HCT116 (cell line): ENCODE measurements around the gene CCDC184. TPM values are rescaled to one million over a fixed set of nuclear protein-coding genes. Genes with fewer than 3 reads are reported as not detected.

Experiments
- ATAC-seq: fragments of 200-7000 bp; cut with Tn5 transposase; 2 replicates; pipeline ENCODE4 v1.9.1; 2020; ENCODE audit warnings: mild to moderate bottlenecking, moderate library complexity
- BruUV-seq: library from RNA; stranded (reverse); fragments of 400-500 nt; replicated peaks from 2 replicates; lab custom pipeline; 2021; lab: Mats Ljungman, UMichigan
- CTCF ChIA-PET: fragments of 300-600 bp; sonication (Branson Sonifier 250); formaldehyde crosslinking; loops from one replicate; lab custom pipeline; 2021; ENCODE audit warnings: antibody characterized with exemption; lab: Charles Lee
- POLR2A ChIA-PET: fragments of 300-600, 350-600 bp; sonication (Branson Sonifier 250); formaldehyde crosslinking; loops from one replicate; lab custom pipeline; 2021; ENCODE audit warnings: antibody characterized with exemption; lab: Charles Lee
- RAD21 ChIA-PET, 2 experiments: fragments of 300-600 bp; sonication (Branson Sonifier 250); formaldehyde crosslinking; loops; one replicate each; lab custom pipeline; 2023; ENCODE audit warnings: low total read pairs in 2 of 2; ENCODE audit not compliant: uncharacterized antibody in 2 of 2, unreplicated experiment in 2 of 2, low non-redundant PET in 1 of 2; lab: Charles Lee
- DNase-seq: peaks from one replicate; pipeline ENCODE4 v3.0.0-alpha.2; 2010; ENCODE audit warnings: low read depth, low spot score
- H2AFZ ChIP-seq: fragments of 200-600 bp; shearing (Covaris generic), sonication (generic); 2 replicates; pipeline ENCODE4 v1.6.1; 2017; ENCODE audit warnings: low read depth, mixed run types, mixed read lengths, antibody characterized with exemption, low read length; ENCODE audit not compliant: poor library complexity, severe bottlenecking
- H3K27ac ChIP-seq: 2 replicates; pipeline ENCODE4 v1.5.1; 2012; ENCODE audit warnings: low read depth, low read length
- H3K27me3 ChIP-seq: fragments of 200-600 bp; sonication (generic); 2 replicates; pipeline ENCODE4 v1.6.1; 2016; ENCODE audit warnings: mixed run types, low read length, mixed read lengths; ENCODE audit not compliant: insufficient read depth
- H3K36me3 ChIP-seq, 2 experiments: fragments of 200-500 bp in 1 of 2; fragments of 200-600 bp in 1 of 2; sonication (Bioruptor generic) in 1 of 2; sonication (generic) in 1 of 2; 2 replicates each; pipeline versions ENCODE4 v1.5.1 to v1.6.1; 2014 to 2016; ENCODE audit warnings: low read length in 2 of 2, inconsistent platforms in 1 of 2, mixed read lengths in 1 of 2, mixed run types in 1 of 2; ENCODE audit not compliant: insufficient read depth in 2 of 2, control insufficient read depth in 1 of 2
- H3K4me1 ChIP-seq, 2 experiments: fragments of 200-600 bp in 1 of 2; sonication (generic) in 1 of 2; 2 replicates each; pipeline versions ENCODE4 v1.5.1 to v1.6.1; 2012 to 2017; ENCODE audit warnings: low read length in 2 of 2, inconsistent platforms in 1 of 2, mild to moderate bottlenecking in 1 of 2, mixed read lengths in 1 of 2, mixed run types in 1 of 2, moderate library complexity in 1 of 2; ENCODE audit not compliant: insufficient read depth in 2 of 2, control insufficient read depth in 1 of 2
- H3K4me2 ChIP-seq: fragments of 200-600 bp; sonication (generic); 2 replicates; pipeline ENCODE4 v1.6.1; 2017; ENCODE audit warnings: mixed run types, low read length, mixed read lengths
- H3K4me3 ChIP-seq, 2 experiments: fragments of 200-600 bp in 1 of 2; sonication (generic) in 1 of 2; replicated peaks in 1 of 2; 2 replicates each; pipeline ENCODE4 v1.5.1; 2011 to 2016; ENCODE audit warnings: low read length in 2 of 2, control low read depth in 1 of 2, low read depth in 1 of 2, mild to moderate bottlenecking in 1 of 2, mixed read lengths in 1 of 2, mixed run types in 1 of 2
- H3K79me2 ChIP-seq: fragments of 200-600 bp; sonication (generic); 2 replicates; pipeline ENCODE4 v1.6.1; 2017; ENCODE audit warnings: mild to moderate bottlenecking, mixed run types, low read length, moderate library complexity, mixed read lengths; ENCODE audit not compliant: insufficient read depth
- H3K9ac ChIP-seq: fragments of 200-600 bp; sonication (generic); 2 replicates; pipeline ENCODE4 v1.6.1; 2016; ENCODE audit warnings: low read length, mixed read lengths
- H3K9me2 ChIP-seq: fragments of 200-600 bp; sonication (generic), shearing (Covaris generic); 2 replicates; pipeline ENCODE4 v1.6.1; 2017; ENCODE audit warnings: mixed run types, mild to moderate bottlenecking, moderate library complexity; ENCODE audit not compliant: insufficient read depth
- H3K9me3 ChIP-seq, 2 experiments: fragments of 200-500 bp in 1 of 2; fragments of 200-600 bp in 1 of 2; sonication (Bioruptor generic) in 1 of 2; sonication (generic) in 1 of 2; 2 replicates each; pipeline ENCODE4 v1.6.1; 2014 to 2017; ENCODE audit warnings: low read length in 2 of 2, mixed read lengths in 2 of 2, inconsistent platforms in 1 of 2, low read depth in 1 of 2, mild to moderate bottlenecking in 1 of 2, mixed run types in 1 of 2, moderate library complexity in 1 of 2; ENCODE audit not compliant: control insufficient read depth in 1 of 2, insufficient read depth in 1 of 2
- H4K20me1 ChIP-seq: fragments of 200-600 bp; sonication (generic), shearing (Covaris generic); 2 replicates; pipeline ENCODE4 v1.6.1; 2017; ENCODE audit warnings: mixed run types, mild to moderate bottlenecking, moderate library complexity; ENCODE audit not compliant: insufficient read depth
- ATF3 ChIP-seq: IDR thresholded peaks from 2 replicates; pipeline ENCODE4 v1.6.1; 2012
- CEBPB ChIP-seq: IDR thresholded peaks from 2 replicates; pipeline ENCODE4 v1.6.1; 2012; ENCODE audit warnings: low read depth
- EGR1 ChIP-seq: IDR thresholded peaks from 2 replicates; pipeline ENCODE4 v1.6.1; 2012; ENCODE audit warnings: low read depth
- EZH2 ChIP-seq: fragments of 200-600 bp; sonication (generic); IDR thresholded peaks from 2 replicates; pipeline ENCODE4 v1.6.1; 2017; ENCODE audit warnings: antibody characterized with exemption, mixed run types
- EZH2phosphoT487 ChIP-seq: fragments of 200-600 bp; IDR thresholded peaks from 2 replicates; pipeline ENCODE4 v1.6.1; 2018; ENCODE audit warnings: antibody characterized with exemption, borderline replicate concordance
- FOSL1 ChIP-seq: IDR thresholded peaks from 2 replicates; pipeline ENCODE4 v1.6.1; 2012; ENCODE audit warnings: low read depth
- JUND ChIP-seq: IDR thresholded peaks from 2 replicates; pipeline ENCODE4 v1.6.1; 2012
- MAX ChIP-seq: IDR thresholded peaks from 2 replicates; pipeline ENCODE4 v1.6.1; 2012
- POLR2A ChIP-seq: IDR thresholded peaks from 2 replicates; pipeline ENCODE4 v1.7.0; 2011; ENCODE audit warnings: borderline replicate concordance; ENCODE audit not compliant: insufficient read depth, insufficient read length; ENCODE audit errors: extremely low read depth
- POLR2AphosphoS5 ChIP-seq: IDR thresholded peaks from 2 replicates; pipeline ENCODE4 v1.6.1; 2011; ENCODE audit warnings: mild to moderate bottlenecking, low read depth, low read length, moderate library complexity
- REST ChIP-seq: IDR thresholded peaks from 2 replicates; pipeline ENCODE4 v1.6.1; 2012; ENCODE audit warnings: low read depth
- SIN3A ChIP-seq: IDR thresholded peaks from 2 replicates; pipeline ENCODE4 v1.6.1; 2012; ENCODE audit warnings: low read depth
- SRF ChIP-seq: IDR thresholded peaks from 2 replicates; pipeline ENCODE4 v1.6.1; 2012; ENCODE audit warnings: low read depth
- TCF7L2 ChIP-seq: IDR thresholded peaks from 2 replicates; pipeline ENCODE4 v1.7.0; 2011; ENCODE audit warnings: borderline replicate concordance, inconsistent platforms; ENCODE audit not compliant: insufficient read depth, insufficient read length; ENCODE audit errors: extremely low read depth
- YY1 ChIP-seq: IDR thresholded peaks from 2 replicates; pipeline ENCODE4 v1.6.1; 2011; ENCODE audit warnings: low read length, low read depth, moderate library complexity, mild to moderate bottlenecking; ENCODE audit not compliant: insufficient replicate concordance; ENCODE audit errors: extremely low read depth
- ZNF274 ChIP-seq: fragments of 200-500 bp; sonication (Bioruptor generic); IDR thresholded peaks from 2 replicates; pipeline ENCODE4 v1.6.1; 2014; ENCODE audit warnings: mild to moderate bottlenecking, low read depth, low read length, inconsistent platforms
- intact Hi-C: fragments of 100-400 bp; cut with micrococcal nuclease; formaldehyde crosslinking; loops from 2 replicates; pipeline ENCODE4 v1.10.0; 2022
- total RNA-seq: library from RNA; stranded (reverse); gene quantifications from one replicate; pipeline ENCODE4 v1.2.1, GENCODE V29; 2021; ENCODE audit not compliant: unreplicated experiment

Gene CCDC184
- total RNA-seq, 1 experiment from 2014 or later: 0.34 TPM

GRCh38 chr12:48180857-48181495 lies 2.5 kb upstream of the CCDC184 start:
- no peak overlapping the region for H3K4me2 ChIP-seq
- H3K27ac ChIP-seq: no peak overlapping the region
- intact Hi-C loops: no loop called here
- BruUV-seq: no TSS peak
- H3K4me3 ChIP-seq: no peak overlapping the region
- peaks cover 20% of the 10 kb centered on the region; the same call in 1 of the 2 replicates for H3K27me3 ChIP-seq
- ChIA-PET POLR2A (no interaction called here), RAD21 (no interaction called here), CTCF (no interaction called here)
- no peak for ATAC-seq
- H3K4me1 ChIP-seq: peaks cover 5 to 23% of the 10 kb centered on the region in 2 experiments; a peak in 3 of 4 replicates
- H3K9ac ChIP-seq: no peak overlapping the region
- no peaks in the 10 kb centered on the region for H3K79me2 ChIP-seq
- no peaks in the 10 kb centered on the region for H3K36me3 ChIP-seq
- H3K9me2 ChIP-seq: no peaks in the 10 kb centered on the region
- no peaks in the 10 kb centered on the region for H3K9me3 ChIP-seq
- no peaks in the 10 kb centered on the region for H4K20me1 ChIP-seq
- no peak overlapping the region for H2AFZ ChIP-seq
- no peak for DNase-seq
- no peak for TF ChIP-seq ATF3
- no peak for TF ChIP-seq CEBPB
- TF ChIP-seq SIN3A: no peak
- no peak for TF ChIP-seq POLR2AphosphoS5
- TF ChIP-seq EGR1: no peak
- TF ChIP-seq YY1: no peak
- no peak for TF ChIP-seq EZH2phosphoT487
- TF ChIP-seq MAX: no peak
- TF ChIP-seq POLR2A: no peak
- no peak for TF ChIP-seq EZH2
- TF ChIP-seq REST: no peak
- TF ChIP-seq FOSL1: no peak
- TF ChIP-seq SRF: no peak
- TF ChIP-seq ZNF274: no peak
- TF ChIP-seq TCF7L2: no peak
- no peak for TF ChIP-seq JUND
